WTC11 (cell line): ENCODE measurements around the gene SH3GL3.

Source experiments
- AFF4 ChIP-seq: sonication (generic); formaldehyde crosslinking; IDR thresholded peaks from 2 replicates; pipeline ENCODE4 v1.8.1; 2023; ENCODE audit warnings: mild to moderate bottlenecking, missing genetic modification reagents, borderline replicate concordance
- ATF3 ChIP-seq: sonication (generic); formaldehyde crosslinking; conservative IDR thresholded peaks from 2 replicates; pipeline ENCODE4 v1.8.1; 2022; ENCODE audit warnings: mild to moderate bottlenecking, missing genetic modification reagents
- CTCF ChIP-seq: fragments of 200-600 bp; IDR thresholded peaks from 2 replicates; pipeline ENCODE4 v1.8.0; 2022; ENCODE audit warnings: antibody characterized with exemption
- FOXK1 ChIP-seq: sonication (generic); formaldehyde crosslinking; IDR thresholded peaks from 2 replicates; pipeline ENCODE4 v1.8.0; 2022; ENCODE audit warnings: mild to moderate bottlenecking, moderate library complexity, missing genetic modification reagents
- GABPB1 ChIP-seq: sonication (generic); formaldehyde crosslinking; IDR thresholded peaks from 2 replicates; pipeline ENCODE4 v1.8.1; 2023; ENCODE audit warnings: mild to moderate bottlenecking, missing genetic modification reagents
- MAX ChIP-seq: sonication (generic); formaldehyde crosslinking; IDR thresholded peaks from 2 replicates; pipeline ENCODE4 v1.8.0; 2022; ENCODE audit warnings: mild to moderate bottlenecking, missing genetic modification reagents
- NR1H2 ChIP-seq: sonication (generic); formaldehyde crosslinking; IDR thresholded peaks from 2 replicates; pipeline ENCODE4 v1.9.0; 2021; ENCODE audit warnings: mild to moderate bottlenecking, moderate library complexity, missing genetic modification reagents
- NR3C1 ChIP-seq: sonication (generic); formaldehyde crosslinking; conservative IDR thresholded peaks from 2 replicates; pipeline ENCODE4 v1.8.1; 2023; ENCODE audit warnings: low read depth, mild to moderate bottlenecking, missing genetic modification reagents
- TCF7 ChIP-seq: sonication (generic); formaldehyde crosslinking; IDR thresholded peaks from 2 replicates; pipeline ENCODE4 v1.8.0; 2022; ENCODE audit warnings: mild to moderate bottlenecking, low read depth, missing genetic modification reagents, moderate library complexity
- ZNF512 ChIP-seq: sonication (generic); formaldehyde crosslinking; IDR thresholded peaks from 2 replicates; pipeline ENCODE4 v1.8.1; 2022; ENCODE audit warnings: missing genetic modification reagents, borderline replicate concordance
- TF ChIP-seq, protein P1 (sequence below): sonication (generic); formaldehyde crosslinking; IDR thresholded peaks from 2 replicates; pipeline ENCODE4 v1.8.0; 2022; ENCODE audit warnings: mild to moderate bottlenecking, missing genetic modification reagents
- TF ChIP-seq, protein P2 (sequence below): sonication (generic); formaldehyde crosslinking; IDR thresholded peaks from 2 replicates; pipeline ENCODE4 v1.8.1; 2023; ENCODE audit warnings: mild to moderate bottlenecking, missing genetic modification reagents, moderate library complexity
- TF ChIP-seq, protein P3 (sequence below): sonication (generic); formaldehyde crosslinking; IDR thresholded peaks from 2 replicates; pipeline ENCODE4 v1.8.1; 2022; ENCODE audit warnings: mild to moderate bottlenecking, moderate library complexity, missing genetic modification reagents
- TF ChIP-seq, protein P4 (sequence below): sonication (generic); formaldehyde crosslinking; IDR thresholded peaks from 2 replicates; pipeline ENCODE4 v1.8.1; 2023; ENCODE audit warnings: mild to moderate bottlenecking, missing genetic modification reagents

DNA sequence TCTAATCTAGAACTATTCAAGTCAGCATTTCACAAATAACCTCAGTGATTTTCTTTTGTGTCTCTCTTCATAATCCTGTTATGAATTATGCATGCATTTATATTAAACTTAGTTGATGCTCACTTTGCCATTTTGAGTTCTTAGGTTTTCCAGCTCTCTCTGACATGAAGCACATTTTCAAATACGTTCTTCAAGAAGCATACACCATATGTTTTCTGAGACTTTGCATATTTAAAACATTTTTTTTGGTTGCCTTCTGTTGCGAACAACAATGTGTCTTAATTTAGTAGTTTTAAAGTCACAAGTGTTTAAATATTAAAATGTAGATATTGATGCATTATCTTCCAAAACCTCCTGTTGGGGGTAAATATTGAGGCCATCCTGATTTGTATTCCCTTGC, 37.5 kb downstream of the SH3GL3 start:
- TF ChIP-seq, protein P1, sequence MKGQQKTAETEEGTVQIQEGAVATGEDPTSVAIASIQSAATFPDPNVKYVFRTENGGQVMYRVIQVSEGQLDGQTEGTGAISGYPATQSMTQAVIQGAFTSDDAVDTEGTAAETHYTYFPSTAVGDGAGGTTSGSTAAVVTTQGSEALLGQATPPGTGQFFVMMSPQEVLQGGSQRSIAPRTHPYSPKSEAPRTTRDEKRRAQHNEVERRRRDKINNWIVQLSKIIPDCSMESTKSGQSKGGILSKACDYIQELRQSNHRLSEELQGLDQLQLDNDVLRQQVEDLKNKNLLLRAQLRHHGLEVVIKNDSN (CRISPR knock-in tag): no peak
- TF ChIP-seq AFF4 (no peak), GABPB1 (CRISPR knock-in tag) (no peak), CTCF (no peak), MAX (CRISPR knock-in tag) (no peak), TCF7 (CRISPR knock-in tag) (no peak), ZNF512 (CRISPR knock-in tag) (no peak), ATF3 (CRISPR knock-in tag) (no peak), NR1H2 (CRISPR knock-in tag) (no peak), FOXK1 (CRISPR knock-in tag) (no peak), NR3C1 (CRISPR knock-in tag) (no peak)
- TF ChIP-seq, protein P2, sequence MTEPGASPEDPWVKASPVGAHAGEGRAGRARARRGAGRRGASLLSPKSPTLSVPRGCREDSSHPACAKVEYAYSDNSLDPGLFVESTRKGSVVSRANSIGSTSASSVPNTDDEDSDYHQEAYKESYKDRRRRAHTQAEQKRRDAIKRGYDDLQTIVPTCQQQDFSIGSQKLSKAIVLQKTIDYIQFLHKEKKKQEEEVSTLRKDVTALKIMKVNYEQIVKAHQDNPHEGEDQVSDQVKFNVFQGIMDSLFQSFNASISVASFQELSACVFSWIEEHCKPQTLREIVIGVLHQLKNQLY (CRISPR knock-in tag): no peak
- TF ChIP-seq, protein P3, sequence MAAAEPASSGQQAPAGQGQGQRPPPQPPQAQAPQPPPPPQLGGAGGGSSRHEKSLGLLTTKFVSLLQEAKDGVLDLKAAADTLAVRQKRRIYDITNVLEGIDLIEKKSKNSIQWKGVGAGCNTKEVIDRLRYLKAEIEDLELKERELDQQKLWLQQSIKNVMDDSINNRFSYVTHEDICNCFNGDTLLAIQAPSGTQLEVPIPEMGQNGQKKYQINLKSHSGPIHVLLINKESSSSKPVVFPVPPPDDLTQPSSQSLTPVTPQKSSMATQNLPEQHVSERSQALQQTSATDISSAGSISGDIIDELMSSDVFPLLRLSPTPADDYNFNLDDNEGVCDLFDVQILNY (CRISPR knock-in tag): no peak
- TF ChIP-seq, protein P4, sequence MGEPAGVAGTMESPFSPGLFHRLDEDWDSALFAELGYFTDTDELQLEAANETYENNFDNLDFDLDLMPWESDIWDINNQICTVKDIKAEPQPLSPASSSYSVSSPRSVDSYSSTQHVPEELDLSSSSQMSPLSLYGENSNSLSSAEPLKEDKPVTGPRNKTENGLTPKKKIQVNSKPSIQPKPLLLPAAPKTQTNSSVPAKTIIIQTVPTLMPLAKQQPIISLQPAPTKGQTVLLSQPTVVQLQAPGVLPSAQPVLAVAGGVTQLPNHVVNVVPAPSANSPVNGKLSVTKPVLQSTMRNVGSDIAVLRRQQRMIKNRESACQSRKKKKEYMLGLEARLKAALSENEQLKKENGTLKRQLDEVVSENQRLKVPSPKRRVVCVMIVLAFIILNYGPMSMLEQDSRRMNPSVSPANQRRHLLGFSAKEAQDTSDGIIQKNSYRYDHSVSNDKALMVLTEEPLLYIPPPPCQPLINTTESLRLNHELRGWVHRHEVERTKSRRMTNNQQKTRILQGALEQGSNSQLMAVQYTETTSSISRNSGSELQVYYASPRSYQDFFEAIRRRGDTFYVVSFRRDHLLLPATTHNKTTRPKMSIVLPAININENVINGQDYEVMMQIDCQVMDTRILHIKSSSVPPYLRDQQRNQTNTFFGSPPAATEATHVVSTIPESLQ (CRISPR knock-in tag): no peak
